T47D (cell line): ENCODE results near the gene CDK4.

Source experiments
- DNase-seq, 2 experiments: peaks; one replicate each; pipeline versions ENCODE4 v3.0.0 to v3.0.0-alpha.2; 2011 to 2012; ENCODE audit warnings: low read depth in 1 of 2, low spot score in 1 of 2
- JUND ChIP-seq: IDR thresholded peaks from 2 replicates; pipeline ENCODE4 v1.6.1; 2012; ENCODE audit warnings: low read depth
- in situ Hi-C: cut with HindIII; loops from 2 replicates; pipeline ENCODE4 v1.10.0; 2016; ENCODE audit warnings: low sequenced_read_pairs, low pct_unique_long_range_greater_than_20kb

CDK4 gene

DNA sequence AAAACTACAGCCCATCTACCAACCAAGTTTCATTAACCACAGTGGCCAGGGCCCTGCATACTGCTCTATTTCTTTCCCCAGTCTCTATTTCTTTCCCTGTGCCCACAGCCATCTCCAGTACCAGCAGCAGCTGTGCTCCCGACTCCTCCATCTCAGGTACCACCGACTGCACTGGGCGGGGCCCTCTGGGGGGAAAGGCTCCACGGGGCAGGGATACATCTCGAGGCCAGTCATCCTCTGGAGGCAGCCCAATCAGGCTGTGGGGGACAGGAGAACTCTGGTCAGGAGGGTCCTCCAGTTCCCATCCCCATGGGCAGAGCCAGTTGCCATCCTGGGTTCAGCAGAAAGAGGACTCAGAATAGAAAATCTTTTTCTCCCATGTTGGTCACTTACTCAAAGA is 3.0 kb downstream of the CDK4 start:
- no peak for DNase-seq
- in situ Hi-C loops, result no loop called here
- no peak for TF ChIP-seq JUND

DNA sequence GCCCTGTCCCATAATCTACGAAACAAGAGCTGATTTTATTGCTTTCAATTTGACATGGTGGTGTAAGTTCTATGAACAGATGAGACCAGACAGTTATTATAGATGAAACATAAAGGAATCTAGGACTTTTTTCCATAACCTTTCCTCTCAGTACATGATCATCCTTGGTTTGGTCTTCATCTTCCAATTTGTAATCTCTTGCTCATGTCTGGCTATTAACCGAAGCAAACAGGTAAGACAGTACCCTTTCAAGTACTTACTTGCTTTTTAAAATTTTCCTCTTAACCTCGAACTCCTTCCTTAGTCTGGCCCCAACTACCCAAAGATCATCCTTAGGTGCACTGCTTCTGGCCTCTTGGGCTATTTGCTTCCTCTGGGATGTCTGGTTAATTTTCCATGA is 6.1 kb downstream of the CDK4 start:
- DNase-seq, result no peak
- in situ Hi-C loops, result no loop called here
- TF ChIP-seq JUND, result no peak

DNA sequence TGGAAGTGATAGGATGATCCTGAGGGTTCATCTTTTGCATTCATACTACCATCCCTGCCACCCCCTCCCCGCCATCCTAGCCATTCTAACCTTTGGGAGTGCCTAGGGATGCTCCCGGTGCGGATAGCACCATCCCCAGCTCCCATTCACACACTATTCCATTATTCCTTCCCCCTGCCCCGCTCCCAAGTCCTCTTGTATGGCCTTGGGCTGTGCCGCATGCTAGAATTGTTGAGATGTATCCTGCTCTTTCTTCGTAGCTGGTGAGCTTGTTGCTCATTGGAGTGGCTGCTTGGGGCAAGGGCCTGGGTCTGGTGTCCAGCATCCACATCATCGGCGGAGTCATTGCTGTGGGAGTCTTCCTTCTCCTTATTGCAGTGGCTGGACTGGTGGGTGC is 6.6 kb downstream of the CDK4 start:
- DNase-seq, result no peak
- in situ Hi-C loops, result no loop called here
- no peak for TF ChIP-seq JUND

DNA sequence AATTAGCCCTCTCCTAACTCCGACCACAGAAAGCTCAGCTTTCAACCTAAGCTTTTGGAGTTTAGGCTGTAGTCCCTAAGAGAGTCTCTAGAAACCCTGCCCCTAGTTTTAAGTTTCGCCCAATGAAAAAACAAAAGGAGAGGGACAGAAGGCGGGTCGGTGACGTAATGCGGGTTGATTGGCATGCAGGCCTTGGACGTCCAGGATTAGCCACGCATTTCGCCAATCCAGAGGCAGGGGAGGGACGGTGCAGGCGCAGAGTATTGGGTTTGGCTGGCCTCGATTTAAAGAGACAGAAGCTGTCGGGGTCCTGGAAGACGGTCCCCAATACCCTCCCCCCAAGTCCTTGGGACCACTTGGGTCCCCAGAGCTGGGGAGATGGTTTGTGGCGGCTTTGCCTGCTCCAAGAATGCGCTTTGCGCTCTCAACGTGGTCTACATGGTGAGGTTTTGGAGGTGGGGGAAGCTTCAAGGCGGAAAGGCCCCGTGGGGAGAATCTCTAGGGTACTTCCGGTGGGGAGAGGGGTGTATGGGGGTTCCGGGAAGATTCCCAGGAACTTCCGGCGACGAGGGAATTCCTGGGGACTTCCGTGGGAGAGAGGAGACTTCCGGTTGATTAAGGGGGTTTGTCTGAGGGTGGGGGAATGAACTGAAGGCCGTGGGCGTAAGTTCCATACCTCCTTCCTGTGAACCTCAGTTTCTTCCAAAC is 7.2 kb downstream of the CDK4 start, which contains the start of gene TSPAN31:
Gene TSPAN31, plus strand, starts transcription at position 263 of the 708 bp plus-strand sequence. Its CDS starts 116 bp downstream, at position 379.
- DNase-seq, result peak; percentile 95 to 100
- in situ Hi-C loops, result no loop called here
- no peak for TF ChIP-seq JUND

DNA sequence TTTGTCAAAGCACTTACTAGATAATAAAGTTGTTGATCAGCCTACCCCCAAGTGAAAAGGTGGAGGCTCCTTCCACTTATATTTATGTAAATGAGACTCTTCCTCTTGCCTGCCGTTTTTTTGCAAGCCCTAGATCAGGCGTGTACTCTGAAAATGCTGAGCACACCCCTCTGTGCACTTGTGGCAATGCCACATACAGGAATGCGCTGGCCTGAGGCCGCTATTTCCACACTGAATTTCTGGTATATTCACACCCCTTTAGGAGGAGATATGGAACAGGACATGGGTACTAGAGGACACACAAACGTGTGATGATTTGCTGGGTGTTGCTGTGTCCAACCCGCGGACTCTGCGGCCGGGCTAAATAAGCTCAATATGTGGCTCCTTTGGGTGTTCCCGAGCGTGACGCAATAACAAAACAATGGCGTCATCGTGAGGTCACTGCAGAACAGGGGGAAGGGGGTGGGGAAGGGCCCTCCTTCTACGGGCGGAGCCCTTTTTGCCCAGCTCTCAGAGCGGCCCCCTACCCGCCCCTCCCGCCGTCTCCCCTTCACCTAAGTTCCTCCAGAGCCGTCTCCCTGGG is 7.8 kb downstream of the CDK4 start:
- no peak for DNase-seq
- TF ChIP-seq JUND, result no peak

DNA sequence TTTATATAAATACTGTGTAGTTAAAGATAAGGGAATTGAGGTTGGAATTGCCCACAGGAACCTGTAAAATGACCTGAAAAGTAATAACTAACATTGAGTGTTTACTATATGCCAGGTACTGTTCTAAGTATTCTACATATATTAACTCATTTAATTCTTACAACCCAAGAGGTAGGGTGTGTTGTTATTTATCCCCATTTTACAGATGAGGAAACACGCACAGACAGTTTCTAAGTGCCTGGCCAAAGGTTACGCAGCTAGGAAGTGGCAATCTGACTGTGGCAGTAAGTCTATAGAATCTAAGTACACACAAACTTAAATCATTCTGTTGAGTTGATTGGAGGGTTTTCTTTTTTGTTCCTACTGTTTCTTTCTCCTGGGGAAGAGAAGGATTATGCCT is 8.3 kb downstream of the CDK4 start:
- DNase-seq, result no peak
- TF ChIP-seq JUND, result no peak
- in situ Hi-C loops, result no loop called here

More for the DNA sequence above, 7.8 kb downstream of the CDK4 start:
- in situ Hi-C loops, result no loop called here

DNA sequence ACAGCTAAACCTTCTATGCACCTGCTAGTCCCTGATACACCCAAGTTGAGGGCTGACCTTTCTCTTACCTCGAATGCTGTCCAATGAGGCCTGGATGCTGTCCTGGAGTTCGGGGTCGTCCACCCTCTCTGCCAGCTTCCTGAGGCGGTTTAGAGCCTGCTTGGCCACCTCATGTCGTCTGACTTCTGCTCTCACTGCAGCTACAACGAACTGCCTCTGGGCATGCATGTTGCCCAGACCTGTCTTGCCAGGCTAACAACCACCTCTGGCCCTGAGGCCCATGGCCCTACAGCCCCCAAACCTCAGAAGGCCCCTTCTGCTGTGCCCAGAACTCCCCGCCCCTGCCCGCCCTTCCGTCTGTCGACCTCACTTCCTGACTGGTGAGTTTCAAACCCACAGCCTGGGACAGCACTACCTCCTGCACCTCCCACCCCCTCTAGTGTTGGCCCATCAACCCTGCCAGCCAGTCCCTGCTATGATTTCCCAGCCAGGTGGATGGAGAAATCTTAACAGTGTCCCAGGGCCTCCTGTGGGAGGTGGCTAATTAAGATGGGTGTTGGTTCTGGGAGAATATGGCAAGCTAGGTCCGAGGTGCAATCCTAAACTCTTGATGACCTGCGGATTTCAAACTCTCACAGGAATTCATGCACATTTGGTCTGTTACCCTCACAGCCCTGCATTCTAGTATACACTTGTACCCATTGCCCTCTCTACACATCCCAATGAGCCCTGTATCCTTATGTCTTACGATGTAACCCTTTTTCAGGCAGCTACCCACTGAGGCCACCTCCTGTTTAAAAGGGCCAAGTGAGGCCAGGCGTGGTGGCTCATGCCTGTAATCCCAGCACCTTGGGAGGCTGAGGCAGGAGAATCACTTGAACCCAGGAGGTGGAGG is 10.0 kb downstream of the CDK4 start:
- peak in 1 of 2 experiments; percentile 60 for DNase-seq
- in situ Hi-C loops, result no loop called here
- no peak for TF ChIP-seq JUND

DNA sequence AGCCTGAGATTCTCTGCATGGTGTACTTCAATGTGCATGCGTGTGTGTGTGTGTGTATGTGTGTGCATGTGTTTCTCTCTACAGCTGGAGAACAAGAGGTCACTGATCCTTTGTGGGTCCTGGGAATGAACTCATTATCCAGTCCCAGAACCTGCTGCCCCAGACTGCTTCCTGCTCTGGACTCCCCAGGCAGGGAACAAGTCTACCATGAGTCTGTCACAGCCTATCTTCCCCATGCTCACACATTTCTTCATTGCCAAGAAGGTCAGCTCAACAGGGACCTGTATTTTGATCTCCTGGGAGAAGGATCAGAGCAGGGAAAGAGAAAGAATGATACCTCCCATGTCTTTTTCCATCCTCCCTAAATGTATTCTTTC is 10.7 kb downstream of the CDK4 start:
- in situ Hi-C loops, result no loop called here
- TF ChIP-seq JUND, result no peak
- DNase-seq, result no peak

DNA sequence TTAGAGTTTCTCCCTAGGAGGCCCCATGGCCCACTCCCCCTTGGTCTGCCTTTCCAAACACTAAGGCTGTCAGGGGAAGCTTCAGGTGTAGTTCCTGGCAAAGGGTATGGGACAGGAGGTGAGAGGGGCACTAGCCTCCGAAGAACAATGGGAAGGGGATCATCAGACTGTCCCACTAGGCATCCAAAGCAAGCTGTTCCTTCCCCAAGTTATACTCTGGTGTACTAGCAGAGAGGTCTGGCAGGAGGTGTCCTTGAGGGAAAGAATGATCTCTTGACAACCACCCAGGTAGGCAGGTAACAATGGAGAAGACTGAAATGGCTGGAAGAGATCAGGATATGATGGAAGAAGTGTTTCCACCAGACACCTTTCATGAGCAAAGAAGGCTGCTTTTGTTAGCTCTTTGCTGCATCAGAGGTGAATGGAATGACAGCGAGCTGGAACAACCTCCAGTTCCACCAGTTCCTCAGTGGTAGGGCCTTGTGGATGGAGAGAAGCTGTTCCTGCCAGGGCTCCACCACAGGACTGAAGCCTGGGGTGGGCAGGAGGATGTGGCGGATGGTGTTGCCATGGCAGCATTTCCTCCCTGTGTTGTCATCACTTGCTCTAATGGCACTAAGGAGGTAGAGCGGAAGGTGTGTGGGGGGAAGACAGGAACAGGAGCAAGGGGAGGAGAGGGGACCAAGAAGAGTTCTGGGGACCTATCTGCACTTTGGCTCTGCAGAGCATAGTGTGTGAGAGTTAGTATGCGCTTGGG is 11.3 kb downstream of the CDK4 start:
- in situ Hi-C loops, result no loop called here
- no peak for TF ChIP-seq JUND
- no peak for DNase-seq

DNA sequence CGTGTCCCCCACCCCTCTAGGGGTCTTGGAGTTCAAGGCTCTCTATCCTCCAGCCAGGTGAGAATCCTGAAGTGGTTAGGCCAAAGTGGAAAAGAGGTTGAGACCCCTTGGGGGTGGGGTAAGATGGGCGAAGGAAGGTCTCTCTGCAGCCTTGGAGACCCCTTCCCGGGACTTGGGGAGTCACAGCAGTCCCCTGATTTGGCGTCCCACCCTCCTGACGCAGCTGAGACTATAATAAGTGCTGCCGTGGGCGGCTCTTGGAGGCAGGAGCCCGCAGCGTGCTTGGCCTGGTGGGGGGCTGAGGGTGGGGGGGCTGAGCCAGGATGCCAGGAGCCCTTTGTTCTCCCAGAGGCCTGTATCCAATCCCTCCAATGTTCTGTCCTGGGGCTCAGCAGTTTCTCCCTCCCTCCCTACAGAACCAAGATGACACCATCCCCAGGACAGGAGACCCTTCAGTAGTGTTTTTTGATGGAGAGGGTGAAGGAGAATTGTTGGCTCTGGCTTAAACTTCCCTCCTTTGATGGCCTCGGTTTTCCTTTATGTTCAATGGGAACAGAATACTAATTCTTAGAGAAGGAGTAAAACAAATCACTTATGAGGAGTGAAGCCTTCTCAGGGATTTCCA is 12.1 kb downstream of the CDK4 start:
- TF ChIP-seq JUND, result no peak
- in situ Hi-C loops, result no loop called here
- no peak for DNase-seq

DNA sequence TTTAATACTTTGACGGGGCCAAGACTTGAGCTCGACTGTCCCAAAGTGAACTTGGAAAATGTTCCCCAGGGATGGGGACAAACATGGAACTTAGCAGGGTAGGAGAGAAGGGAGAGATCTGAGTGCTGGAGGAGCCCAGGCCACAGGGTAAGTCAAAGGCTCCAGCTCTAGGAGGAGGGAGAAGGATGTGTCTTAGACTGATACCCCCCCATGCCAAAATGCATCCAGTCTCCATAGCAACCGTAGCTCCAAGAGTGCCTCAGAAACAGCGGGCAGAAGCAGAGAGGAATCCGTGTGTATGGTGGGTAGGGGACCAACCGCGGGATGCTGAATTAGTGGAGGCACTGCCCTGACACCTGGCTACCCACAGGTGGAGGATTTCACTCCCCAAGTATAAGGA is 12.7 kb downstream of the CDK4 start:
- no peak for DNase-seq
- TF ChIP-seq JUND, result no peak
- in situ Hi-C loops, result no loop called here
